ENCODE measurements around the gene BHMT.
"Not testable (repeated sequence)": the region's sequence is repeated elsewhere in the genome, so short reads cannot be mapped to it uniquely, and the experiment has no call there.

The BHMT gene

DNA sequence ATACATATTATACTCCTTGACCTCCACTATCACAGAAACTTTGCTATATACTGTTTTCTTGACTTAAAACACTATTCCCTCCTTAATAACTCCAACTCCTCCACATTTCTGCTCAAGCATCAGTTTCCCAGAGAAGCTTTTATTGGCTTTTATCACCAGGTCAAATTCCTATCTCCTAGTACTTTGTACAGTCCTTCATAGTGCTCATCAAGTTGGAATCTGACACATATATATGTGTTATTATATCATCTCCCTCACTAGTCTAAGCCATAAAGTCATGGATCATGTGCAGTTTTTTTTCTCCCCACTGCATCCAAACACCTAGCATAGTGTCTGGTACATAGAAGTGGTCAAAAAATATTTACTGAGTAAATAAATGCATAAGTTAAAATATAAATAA is 59.1 kb downstream of the BHMT start:
- POLR2A ChIA-PET: no interaction called here
- CTCF ChIA-PET: no interaction called here
- no peak for DNase-seq (ENCODE audit: extremely low spot score)
- TF ChIP-seq BHLHE40 (IDR thresholded peaks at IDR 0.05; ENCODE audit: borderline replicate concordance): no peak
- no peak for TF ChIP-seq L3MBTL2 (conservative IDR thresholded peaks at IDR 0.05)
- TF ChIP-seq ZNF384 (IDR thresholded peaks at IDR 0.05): no peak
- no peak for TF ChIP-seq ARNT (IDR thresholded peaks at IDR 0.05)
- no peak for TF ChIP-seq NFRKB (IDR thresholded peaks at IDR 0.05)
- TF ChIP-seq FOXA1 (IDR thresholded peaks at IDR 0.05): no peak
- TF ChIP-seq ELF4 (IDR thresholded peaks at IDR 0.05): no peak
- TF ChIP-seq HDGF (IDR thresholded peaks at IDR 0.05; ENCODE audit: borderline replicate concordance): no peak
- TF ChIP-seq FOXK2 (IDR thresholded peaks at IDR 0.05): no peak
- no peak for TF ChIP-seq TARDBP (IDR thresholded peaks at IDR 0.05)
- TF ChIP-seq FOXM1 (IDR thresholded peaks at IDR 0.05; ENCODE audit: borderline replicate concordance): no peak
- TF ChIP-seq LEF1 (IDR thresholded peaks at IDR 0.05; ENCODE audit: borderline replicate concordance): no peak
- TF ChIP-seq SP1 (IDR thresholded peaks at IDR 0.05): no peak
- no peak for TF ChIP-seq SUZ12 (IDR thresholded peaks at IDR 0.05)
- TF ChIP-seq, protein P1, sequence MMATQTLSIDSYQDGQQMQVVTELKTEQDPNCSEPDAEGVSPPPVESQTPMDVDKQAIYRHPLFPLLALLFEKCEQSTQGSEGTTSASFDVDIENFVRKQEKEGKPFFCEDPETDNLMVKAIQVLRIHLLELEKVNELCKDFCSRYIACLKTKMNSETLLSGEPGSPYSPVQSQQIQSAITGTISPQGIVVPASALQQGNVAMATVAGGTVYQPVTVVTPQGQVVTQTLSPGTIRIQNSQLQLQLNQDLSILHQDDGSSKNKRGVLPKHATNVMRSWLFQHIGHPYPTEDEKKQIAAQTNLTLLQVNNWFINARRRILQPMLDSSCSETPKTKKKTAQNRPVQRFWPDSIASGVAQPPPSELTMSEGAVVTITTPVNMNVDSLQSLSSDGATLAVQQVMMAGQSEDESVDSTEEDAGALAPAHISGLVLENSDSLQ (IDR thresholded peaks at IDR 0.05): no peak

- POLR2A ChIA-PET: no interaction called here
- CTCF ChIA-PET: interaction anchor here (0.7 kb wide), 1 partner anchor 493 kb away, joined by 5 read pairs; no protein-coding TSS in a partner anchor
- no peak for TF ChIP-seq ARNT (IDR thresholded peaks at IDR 0.05)
- TF ChIP-seq NFRKB (IDR thresholded peaks at IDR 0.05): no peak
- TF ChIP-seq LEF1 (IDR thresholded peaks at IDR 0.05; ENCODE audit: borderline replicate concordance): no peak
- no peak for TF ChIP-seq L3MBTL2 (conservative IDR thresholded peaks at IDR 0.05)
- TF ChIP-seq ELF4 (IDR thresholded peaks at IDR 0.05): no peak
- no peak for TF ChIP-seq FOXK2 (IDR thresholded peaks at IDR 0.05)
- TF ChIP-seq, protein P1 (IDR thresholded peaks at IDR 0.05): no peak
- no peak for TF ChIP-seq HDGF (IDR thresholded peaks at IDR 0.05; ENCODE audit: borderline replicate concordance)
- TF ChIP-seq TARDBP (IDR thresholded peaks at IDR 0.05): no peak
- TF ChIP-seq ZNF384 (IDR thresholded peaks at IDR 0.05): no peak
- TF ChIP-seq FOXM1 (IDR thresholded peaks at IDR 0.05; ENCODE audit: borderline replicate concordance): no peak
- DNase-seq (ENCODE audit: extremely low spot score): no peak
Observed at GRCh38 chr5:79171635-79172245, 60.1 kb downstream of the BHMT start.

DNA sequence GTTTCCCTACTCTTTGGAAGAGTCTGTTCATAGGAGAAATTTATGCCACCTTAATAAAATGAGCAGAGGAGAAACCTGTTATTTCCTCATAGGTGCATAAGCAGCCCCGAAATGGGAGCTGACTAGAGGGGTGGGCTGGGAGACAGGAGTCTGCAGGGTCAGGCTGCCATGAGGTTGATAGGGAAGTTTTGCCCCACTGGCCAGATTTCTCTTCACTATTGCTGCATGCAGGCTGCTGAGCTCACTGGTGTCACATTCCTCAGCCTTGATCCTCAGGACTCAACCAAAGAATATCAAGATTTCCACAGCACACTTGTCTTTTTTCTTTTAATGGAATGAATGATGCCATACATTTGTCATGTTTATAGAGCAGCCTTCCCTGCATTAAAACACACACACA is 60.7 kb downstream of the BHMT start:
- CTCF ChIA-PET: interaction anchor here (0.7 kb wide), 1 partner anchor 492 kb away, joined by 5 read pairs; no protein-coding TSS in a partner anchor
- no peak for DNase-seq (ENCODE audit: extremely low spot score)
- POLR2A ChIA-PET: no interaction called here

DNA sequence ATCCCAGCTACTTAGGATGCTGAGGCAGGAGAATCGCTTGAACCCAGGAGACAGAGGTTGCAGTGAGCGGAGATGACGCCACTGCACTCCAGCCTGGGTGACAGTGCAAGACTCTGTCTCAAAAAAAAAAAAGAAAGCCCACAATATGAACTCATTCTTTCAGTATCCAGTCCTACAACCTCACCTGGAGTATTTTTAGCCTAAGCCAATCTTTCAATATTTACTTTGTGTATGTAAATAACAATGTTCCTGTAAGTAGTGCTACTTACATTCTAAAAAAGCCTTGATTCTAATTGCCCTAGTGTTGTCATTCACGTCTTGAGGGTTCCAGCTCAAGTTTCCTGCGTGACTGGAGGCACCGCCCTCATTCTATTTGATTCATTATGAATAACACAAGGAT is 62.0 kb downstream of the BHMT start:
- DNase-seq (ENCODE audit: extremely low spot score): no peak
- POLR2A ChIA-PET: no interaction called here
- TF ChIP-seq FOXK2 (IDR thresholded peaks at IDR 0.05) (no peak), TARDBP (IDR thresholded peaks at IDR 0.05) (no peak), L3MBTL2 (conservative IDR thresholded peaks at IDR 0.05) (no peak), HDGF (IDR thresholded peaks at IDR 0.05; ENCODE audit: borderline replicate concordance) (no peak), FOXA1 (IDR thresholded peaks at IDR 0.05) (no peak), ELF4 (IDR thresholded peaks at IDR 0.05) (no peak)
- CTCF ChIA-PET: no interaction called here

More for the DNA sequence above, 60.7 kb downstream of the BHMT start:
- TF ChIP-seq NFRKB (IDR thresholded peaks at IDR 0.05) (no peak), TARDBP (IDR thresholded peaks at IDR 0.05) (no peak), BHLHE40 (IDR thresholded peaks at IDR 0.05; ENCODE audit: borderline replicate concordance) (no peak), SP1 (IDR thresholded peaks at IDR 0.05) (no peak), ARNT (IDR thresholded peaks at IDR 0.05) (no peak), ZNF384 (IDR thresholded peaks at IDR 0.05) (no peak), FOXM1 (IDR thresholded peaks at IDR 0.05; ENCODE audit: borderline replicate concordance) (no peak), FOXK2 (IDR thresholded peaks at IDR 0.05) (no peak), L3MBTL2 (conservative IDR thresholded peaks at IDR 0.05) (no peak), LEF1 (IDR thresholded peaks at IDR 0.05; ENCODE audit: borderline replicate concordance) (no peak)
- TF ChIP-seq, protein P1 (IDR thresholded peaks at IDR 0.05): no peak

DNA sequence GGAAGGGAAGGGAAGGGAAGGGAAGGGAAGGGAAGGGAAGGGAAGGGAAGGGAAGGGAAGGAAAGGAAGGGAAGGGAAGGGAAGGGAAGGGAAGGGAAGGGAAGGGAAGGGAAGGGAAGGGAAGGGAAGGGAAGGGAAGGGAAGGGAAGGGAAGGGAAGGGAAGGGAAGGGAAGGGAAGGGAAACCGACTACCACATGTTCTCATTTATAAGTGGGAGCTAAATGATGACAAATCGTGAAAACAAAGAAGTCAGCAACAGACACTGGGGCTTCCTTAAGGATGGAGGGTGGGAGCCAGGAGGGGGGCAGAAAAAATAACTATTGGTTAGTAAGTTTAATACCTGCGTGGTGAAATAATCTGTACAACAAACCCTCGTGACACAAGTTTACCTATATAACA is 68.8 kb downstream of the BHMT start:
- CTCF ChIA-PET; DNase-seq (ENCODE audit: extremely low spot score); POLR2A ChIA-PET: not testable (repeated sequence)

DNA sequence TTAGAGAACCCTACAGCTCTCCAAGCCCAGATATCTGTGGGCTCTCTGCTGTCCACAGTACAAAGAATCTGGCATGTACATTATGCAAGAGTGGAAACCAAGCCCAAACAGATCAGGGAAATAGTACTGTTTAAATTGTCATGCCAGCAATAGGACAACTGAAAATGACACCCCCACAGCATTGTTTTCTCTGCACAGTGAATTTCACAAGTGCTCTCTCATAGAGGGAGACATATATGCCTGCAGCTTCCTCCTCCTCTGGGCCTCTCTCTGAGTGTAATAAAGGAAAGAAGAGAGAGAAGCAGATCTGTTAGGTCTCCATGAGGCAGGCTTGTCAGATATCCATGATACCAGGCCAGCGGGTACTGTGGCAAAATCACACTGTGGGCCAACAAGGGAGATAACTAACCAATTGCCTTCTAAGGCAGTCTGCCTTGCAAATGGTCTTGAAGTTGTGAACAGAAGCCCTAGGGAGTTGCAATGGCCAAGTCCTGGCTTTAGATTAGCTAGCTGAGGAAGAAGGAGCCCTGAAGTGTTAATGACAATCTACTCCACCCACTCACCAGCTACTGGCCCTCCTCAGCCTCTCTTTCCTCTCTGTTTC is 69.9 kb downstream of the BHMT start:
- ChIA-PET POLR2A (no interaction called here), CTCF (no interaction called here)
- no peak for DNase-seq (ENCODE audit: extremely low spot score)
- no peak for TF ChIP-seq HDGF (IDR thresholded peaks at IDR 0.05; ENCODE audit: borderline replicate concordance)
- no peak for TF ChIP-seq FOXK2 (IDR thresholded peaks at IDR 0.05)
- TF ChIP-seq BHLHE40 (IDR thresholded peaks at IDR 0.05; ENCODE audit: borderline replicate concordance): no peak
- no peak for TF ChIP-seq ARNT (IDR thresholded peaks at IDR 0.05)
- no peak for TF ChIP-seq TARDBP (IDR thresholded peaks at IDR 0.05)
- TF ChIP-seq SP1 (IDR thresholded peaks at IDR 0.05): no peak
- TF ChIP-seq LEF1 (IDR thresholded peaks at IDR 0.05; ENCODE audit: borderline replicate concordance): no peak
- no peak for TF ChIP-seq L3MBTL2 (conservative IDR thresholded peaks at IDR 0.05)
- no peak for TF ChIP-seq SUZ12 (IDR thresholded peaks at IDR 0.05)
- no peak for TF ChIP-seq FOXA1 (IDR thresholded peaks at IDR 0.05)
- no peak for TF ChIP-seq ELF4 (IDR thresholded peaks at IDR 0.05)
- TF ChIP-seq NFRKB (IDR thresholded peaks at IDR 0.05): no peak
- no peak for TF ChIP-seq FOXM1 (IDR thresholded peaks at IDR 0.05; ENCODE audit: borderline replicate concordance)
- TF ChIP-seq CTBP1 (IDR thresholded peaks at IDR 0.05; ENCODE audit: borderline replicate concordance): no peak
- TF ChIP-seq, protein P1 (IDR thresholded peaks at IDR 0.05): no peak
- no peak for TF ChIP-seq ZNF384 (IDR thresholded peaks at IDR 0.05)

Measured in HEK293T (cell line).